ENCODE results near the gene ZBTB38.
A peak's percentile ranks its signal among the peaks of the same experiment; 100 is the strongest.

ZBTB38 gene

GRCh38 chr3:141341536-141341935, 26.8 kb upstream of the ZBTB38 start:
- FAIRE-seq: no peak

DNA sequence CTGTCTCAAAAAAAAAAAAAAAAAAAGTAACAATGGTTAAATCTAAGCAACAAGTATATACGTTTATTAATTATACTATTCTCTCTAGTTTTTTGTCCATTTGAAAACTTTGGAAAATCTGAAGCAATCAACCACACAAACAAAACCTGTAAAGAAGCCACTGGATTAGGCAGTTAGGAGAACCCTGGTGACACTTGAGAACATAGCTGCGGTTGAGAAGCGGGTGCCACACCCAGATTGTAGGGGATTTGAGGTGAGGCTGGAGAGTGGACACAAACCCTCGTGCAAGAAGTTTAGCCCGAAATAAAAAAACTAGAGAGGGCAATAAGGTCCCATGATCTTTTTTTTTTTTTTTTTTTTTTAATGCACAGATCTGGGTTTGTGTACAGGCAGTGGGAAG, 25.9 kb upstream of the ZBTB38 start:
- FAIRE-seq: no peak

DNA sequence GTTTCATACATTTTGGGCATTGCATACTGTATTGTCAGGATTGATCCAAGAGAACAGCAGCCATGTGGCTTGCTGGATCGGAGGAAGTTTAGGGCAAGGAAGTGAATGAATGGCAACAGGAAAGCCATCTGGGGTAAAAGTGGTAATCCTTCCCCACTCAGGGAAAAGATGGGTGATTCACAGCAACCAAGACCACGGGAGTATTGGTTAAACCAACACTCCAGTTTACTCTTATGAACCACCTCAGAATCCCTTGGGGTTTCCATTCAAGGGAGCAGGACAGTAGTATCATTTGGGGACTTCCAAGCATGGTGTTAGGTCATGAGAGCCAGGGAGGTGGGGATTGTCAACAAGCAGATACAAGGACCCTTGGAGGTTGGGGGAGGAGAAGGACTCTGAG, 25.2 kb upstream of the ZBTB38 start:
- FAIRE-seq: no peak

- FAIRE-seq: no peak
Observed at GRCh38 chr3:141343865-141344271, 24.4 kb upstream of the ZBTB38 start.

GRCh38 chr3:141345528-141345927, 22.8 kb upstream of the ZBTB38 start:
- no peak for FAIRE-seq

DNA sequence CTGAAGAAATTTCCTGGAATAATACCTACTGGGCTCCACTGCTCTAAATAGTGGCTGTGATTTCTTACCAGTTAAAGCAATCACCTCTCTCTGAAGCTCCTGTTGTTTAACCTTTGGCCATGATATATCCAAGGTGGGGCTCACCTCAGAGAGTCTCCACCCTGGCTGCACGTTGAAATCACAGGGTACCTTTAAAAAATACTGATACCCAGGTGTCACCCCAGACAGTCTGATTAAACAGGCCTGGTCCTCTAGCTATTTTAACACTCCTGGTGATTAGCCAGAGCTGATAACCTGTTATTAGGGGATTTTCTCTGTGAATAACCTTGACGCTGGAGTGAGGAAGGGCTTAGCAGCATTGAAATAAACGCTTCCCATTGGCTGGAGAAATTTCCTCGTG, 22.3 kb upstream of the ZBTB38 start:
- no peak for FAIRE-seq

DNA sequence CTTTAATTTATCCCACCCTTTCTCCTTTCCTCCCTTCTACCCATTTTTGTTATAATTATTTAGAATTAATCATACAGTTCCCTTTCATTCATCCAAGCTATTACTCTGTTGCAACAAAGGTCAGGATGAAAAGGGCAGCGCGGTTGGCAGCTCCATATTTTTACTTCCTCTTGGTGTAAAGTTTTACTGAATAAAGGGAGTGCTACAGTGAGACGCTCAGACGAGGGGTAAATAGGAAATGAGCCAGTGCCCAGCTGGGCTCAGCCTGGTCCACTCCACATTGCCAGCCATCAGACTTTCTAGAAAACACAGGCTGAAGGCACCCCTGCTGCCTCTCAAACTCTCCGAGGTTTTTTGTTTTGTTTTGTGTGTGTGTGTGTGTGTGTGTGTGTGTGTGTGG, 21.9 kb upstream of the ZBTB38 start:
- FAIRE-seq: no peak

GRCh38 chr3:141346839-141347238, 21.5 kb upstream of the ZBTB38 start:
- FAIRE-seq: no peak

- FAIRE-seq: no peak
Observed at GRCh38 chr3:141348837-141349236, 19.5 kb upstream of the ZBTB38 start.

GRCh38 chr3:141349711-141350110, 18.6 kb upstream of the ZBTB38 start:
- FAIRE-seq: no peak

- FAIRE-seq: no peak
Observed at GRCh38 chr3:141350666-141351065, 17.6 kb upstream of the ZBTB38 start.

GRCh38 chr3:141352262-141352984, 15.9 kb upstream of the ZBTB38 start:
- FAIRE-seq: no peak

- FAIRE-seq: no peak
Observed at GRCh38 chr3:141353652-141354495, 14.4 kb upstream of the ZBTB38 start.

DNA sequence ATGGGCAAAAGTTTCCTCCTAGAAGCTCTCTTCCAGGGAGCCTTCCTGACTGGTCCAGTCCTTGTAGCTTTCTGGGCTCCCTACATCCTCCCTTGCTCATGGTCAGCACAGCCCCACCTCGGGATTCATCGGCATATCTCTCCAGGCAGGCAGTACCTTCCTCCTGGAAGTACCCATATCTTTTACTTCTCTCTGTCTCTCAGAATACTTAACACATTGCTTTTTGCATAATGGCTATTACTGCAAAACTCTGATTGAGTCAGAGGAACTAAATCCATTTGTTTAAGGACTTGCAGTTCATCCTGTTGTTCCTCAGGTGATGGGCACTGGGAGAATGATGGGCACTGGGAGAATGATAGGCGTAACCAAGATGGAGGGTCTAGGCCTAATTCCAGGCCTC, 13.8 kb upstream of the ZBTB38 start:
- no peak for FAIRE-seq

DNA sequence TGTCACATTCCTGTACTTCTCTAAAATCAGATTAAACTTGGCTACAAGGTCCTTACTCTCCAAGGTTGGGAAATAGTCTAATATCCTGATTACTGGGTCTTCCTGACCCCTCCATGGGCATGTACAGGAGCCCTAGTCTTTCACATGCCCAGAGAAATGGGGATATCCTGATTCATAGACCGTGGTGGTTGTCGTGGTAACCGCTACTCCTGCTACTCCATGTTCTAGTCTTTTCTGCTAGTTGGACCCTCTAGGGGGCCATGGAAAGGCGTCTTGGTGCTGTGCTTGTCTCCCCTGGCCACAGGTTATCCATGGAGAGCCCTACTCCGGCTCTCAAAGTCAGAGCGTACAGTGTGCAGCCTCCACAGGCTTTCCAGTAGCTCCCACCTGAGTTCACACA, 13.1 kb upstream of the ZBTB38 start:
- FAIRE-seq: no peak

DNA sequence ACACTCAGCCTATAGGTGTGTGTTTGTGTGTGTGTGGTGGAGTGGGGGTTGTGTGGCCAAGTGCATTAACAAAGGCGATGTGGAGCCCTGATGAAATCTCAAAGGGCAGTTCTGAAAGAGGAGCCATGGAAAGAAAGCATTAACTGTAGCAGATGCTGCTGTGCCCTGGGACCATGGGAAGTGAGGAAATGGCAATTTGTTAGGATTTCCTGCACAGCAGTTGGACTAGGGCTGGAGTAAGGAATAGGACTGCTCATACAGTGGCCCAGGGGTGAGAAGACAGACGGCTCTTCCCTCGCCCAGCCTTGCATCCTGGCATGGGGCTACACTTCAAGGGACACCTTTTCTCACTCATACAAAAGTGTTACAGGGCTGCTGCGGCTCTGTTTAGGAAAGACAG, 12.3 kb upstream of the ZBTB38 start:
- no peak for FAIRE-seq

GRCh38 chr3:141360888-141361598, 7.3 kb upstream of the ZBTB38 start:
- FAIRE-seq: peak; percentile 97

DNA sequence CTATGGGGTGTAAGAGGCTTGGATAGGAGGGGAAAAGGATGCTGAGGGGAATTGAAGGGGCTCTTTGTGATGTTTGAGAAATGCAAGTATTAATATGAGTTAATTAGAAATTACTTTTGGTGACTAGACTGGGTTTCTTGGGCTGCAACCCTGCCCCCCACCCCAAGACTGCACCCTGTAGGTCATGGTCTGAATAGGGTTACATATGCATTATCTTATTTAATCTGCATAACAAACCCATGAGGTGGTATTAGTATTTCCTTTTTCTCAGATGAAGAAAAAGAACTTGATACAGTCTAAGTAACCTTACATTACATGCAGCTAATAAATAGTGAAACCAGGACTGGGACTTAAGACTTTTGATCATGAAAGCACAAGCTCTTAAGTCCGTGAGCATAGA, 5.6 kb upstream of the ZBTB38 start:
- no peak for FAIRE-seq

DNA sequence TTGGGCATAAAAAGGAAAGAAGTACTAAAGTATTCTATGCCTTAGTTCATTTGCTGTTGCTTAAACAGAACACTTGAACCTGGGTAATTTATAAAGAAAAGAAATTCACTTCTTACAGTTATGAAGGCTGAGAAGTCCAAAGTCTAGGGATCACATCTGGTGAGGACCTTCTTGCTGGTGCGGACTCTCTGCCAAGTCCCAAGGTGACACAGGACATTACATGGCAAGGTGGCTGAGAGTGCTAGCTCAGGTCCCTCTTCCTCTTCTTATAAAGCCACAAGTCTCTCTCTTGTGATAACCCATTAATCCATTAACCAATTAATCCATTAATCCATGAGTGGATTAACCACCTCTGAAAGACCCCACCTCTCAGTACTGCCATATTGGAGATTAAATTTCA, 3.1 kb upstream of the ZBTB38 start:
- FAIRE-seq: no peak

DNA sequence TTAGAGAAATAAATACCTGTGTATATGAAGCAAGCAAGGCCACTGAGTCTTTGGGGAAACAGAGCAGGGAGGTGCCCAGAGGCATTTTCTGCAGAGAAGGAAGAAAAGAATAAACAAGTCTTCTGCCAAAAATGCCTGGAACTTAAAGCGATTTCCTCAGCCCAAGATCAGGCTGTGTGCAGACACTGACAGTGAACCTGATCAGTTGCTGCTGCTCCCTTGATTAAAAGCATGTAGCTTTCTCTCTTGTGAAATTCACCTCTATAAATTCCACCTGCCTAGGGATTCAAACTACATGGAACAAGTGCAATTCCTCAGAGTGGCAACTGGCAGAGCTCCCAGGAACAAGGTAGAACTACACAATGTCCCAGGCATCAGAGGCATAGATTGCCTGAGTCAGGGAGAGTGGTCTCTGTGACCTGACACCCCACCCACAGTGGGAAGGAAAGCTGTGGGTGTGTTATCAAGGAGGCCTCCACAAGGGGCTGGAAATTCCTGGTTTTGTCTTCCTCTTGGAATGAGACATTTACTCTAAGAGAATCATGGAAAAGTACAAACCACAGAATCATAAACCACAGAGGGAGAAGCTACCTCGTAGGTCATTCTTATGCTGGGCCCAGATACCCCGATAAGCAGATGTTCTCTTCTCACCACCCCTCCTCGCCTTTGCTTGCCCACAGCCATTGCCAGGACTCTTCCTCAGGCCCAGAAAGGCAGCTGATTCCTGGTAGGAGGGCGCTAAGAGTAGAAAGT, 1.8 kb upstream of the ZBTB38 start:
- FAIRE-seq: peak; percentile 97

DNA sequence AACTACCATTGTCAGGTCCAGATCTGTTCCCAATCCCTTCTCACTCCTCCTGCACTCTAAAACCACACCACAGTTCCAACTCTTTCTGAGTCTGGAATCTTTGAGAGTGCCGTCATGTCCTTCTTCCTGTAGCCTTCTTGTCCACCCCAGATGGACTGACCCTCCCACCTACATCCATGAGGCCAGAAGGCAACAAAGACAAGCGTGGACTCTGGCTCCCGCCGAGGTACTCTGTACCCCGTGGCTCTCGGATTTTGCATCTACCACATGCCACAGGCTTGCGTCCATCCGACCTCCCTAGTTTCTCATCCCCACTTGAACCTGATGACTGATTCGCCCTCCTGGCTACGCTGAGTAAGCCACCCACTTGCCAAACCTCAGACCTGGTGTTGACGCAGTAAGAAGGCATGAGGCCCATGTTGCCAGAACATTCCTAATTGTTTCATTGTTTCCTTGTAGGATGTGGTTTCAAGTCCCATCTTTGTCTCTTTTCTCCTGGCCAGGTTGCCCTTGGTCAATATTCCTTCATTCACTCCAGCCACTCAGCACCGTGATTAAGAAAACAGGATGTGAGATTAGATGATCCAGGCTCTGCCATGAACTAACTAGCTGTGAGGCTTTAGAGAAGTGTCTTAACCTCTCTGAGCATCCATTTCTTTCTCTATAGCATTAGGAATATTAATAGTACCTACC, 1.1 kb upstream of the ZBTB38 start:
- peak; percentile 95 for FAIRE-seq

All from A204.1 (cell line).